ENCODE data around the gene ZNF18. TPM values are rescaled to one million over a fixed set of nuclear protein-coding genes. Genes with fewer than 3 reads are reported as not detected.

The ZNF18 gene
- total RNA-seq, 2 donors from 2014 or later, result 5.5 to 6.2 TPM

- Histone ChIP-seq H3K36me3 (no peaks in the 10 kb centered on the region), H3K27me3 (no peaks in the 10 kb centered on the region), H3K9ac (ENCODE audit: low read depth in 2 of 2, low read length in 2 of 2) (peak overlapping the region; percentile 68 to 84), H3K4me1 (no peaks in the 10 kb centered on the region), H3K9me3 (no peaks in the 10 kb centered on the region), H3K4me3 (peak overlapping the region; percentile 88), H3K27ac (peak overlapping the region; percentile 95)
- intact Hi-C loops (cut with DNase I), result no loop called here
- TF ChIP-seq CTCF (IDR thresholded peaks at IDR 0.05), result no peak
- DNase-seq, result peak; percentile 22
Measured at GRCh38 chr17:11997972-11998233, 628 bp upstream of the ZNF18 start.

- H3K36me3 ChIP-seq, result no peaks in the 10 kb centered on the region
- DNase-seq, result peak; percentile 66
- H3K27me3 ChIP-seq, result no peaks in the 10 kb centered on the region
- peak overlapping the region; percentile 95 for H3K27ac ChIP-seq
- no peak for TF ChIP-seq CTCF (IDR thresholded peaks at IDR 0.05)
- H3K9me3 ChIP-seq, result no peaks in the 10 kb centered on the region
- intact Hi-C loops (cut with DNase I), result no loop called here
- H3K9ac ChIP-seq (ENCODE audit: low read depth in 2 of 2, low read length in 2 of 2), result peak overlapping the region; percentile 84 to 86
- peak overlapping the region; percentile 88 for H3K4me3 ChIP-seq
- no peaks in the 10 kb centered on the region for H3K4me1 ChIP-seq
Measured at GRCh38 chr17:11996722-11997146, 541 bp downstream of the ZNF18 start.

- no peak for DNase-seq
- Histone ChIP-seq H3K27me3 (no peaks in the 10 kb centered on the region), H3K4me1 (no peaks in the 10 kb centered on the region), H3K27ac (no peak overlapping the region), H3K9me3 (no peaks in the 10 kb centered on the region), H3K4me3 (no peak overlapping the region), H3K36me3 (no peaks in the 10 kb centered on the region), H3K9ac (ENCODE audit: low read depth in 2 of 2, low read length in 2 of 2) (no peak overlapping the region)
- no peak for TF ChIP-seq CTCF (IDR thresholded peaks at IDR 0.05)
- intact Hi-C loops (cut with DNase I), result no loop called here
Measured at GRCh38 chr17:11991461-11991860, 5.8 kb downstream of the ZNF18 start.

GRCh38 chr17:11990363-11990983 is 6.8 kb downstream of the ZNF18 start:
- no peak for TF ChIP-seq CTCF (IDR thresholded peaks at IDR 0.05)
- Histone ChIP-seq H3K27ac (no peak overlapping the region), H3K9me3 (no peaks in the 10 kb centered on the region), H3K4me3 (no peak overlapping the region), H3K27me3 (no peaks in the 10 kb centered on the region), H3K36me3 (no peaks in the 10 kb centered on the region), H3K9ac (ENCODE audit: low read depth in 2 of 2, low read length in 2 of 2) (no peak overlapping the region), H3K4me1 (no peaks in the 10 kb centered on the region)
- peak; percentile 34 for DNase-seq
- intact Hi-C loops (cut with DNase I), result no loop called here

- H3K4me3 ChIP-seq, result no peak overlapping the region
- no peak overlapping the region for H3K27ac ChIP-seq
- intact Hi-C loops (cut with DNase I), result no loop called here
- H3K4me1 ChIP-seq, result no peaks in the 10 kb centered on the region
- no peaks in the 10 kb centered on the region for H3K9me3 ChIP-seq
- H3K36me3 ChIP-seq, result no peaks in the 10 kb centered on the region
- H3K9ac ChIP-seq (ENCODE audit: low read depth in 2 of 2, low read length in 2 of 2), result no peak overlapping the region
- TF ChIP-seq CTCF (IDR thresholded peaks at IDR 0.05), result peak; percentile 30
- H3K27me3 ChIP-seq, result no peaks in the 10 kb centered on the region
- DNase-seq, result no peak
Measured at GRCh38 chr17:11986942-11987329, 10.3 kb downstream of the ZNF18 start.

All from colonic mucosa (tissue), 4 donors.